SK-N-MC (cell line): ENCODE measurements around the gene CHMP6.

Experiments used
- EZH2 ChIP-seq: fragments of 200-600 bp; sonication (generic); IDR thresholded peaks from one replicate; pipeline ENCODE4 v1.6.1; 2017; ENCODE audit warnings: antibody characterized with exemption
- FOXP2 ChIP-seq: optimal IDR thresholded peaks from 2 replicates; pipeline ENCODE3; 2011; ENCODE audit warnings: mild to moderate bottlenecking, moderate library complexity; ENCODE audit not compliant: insufficient read depth; ENCODE audit errors: extremely low read length, control extremely low read depth
- POLR2AphosphoS5 ChIP-seq: IDR thresholded peaks from 2 replicates; pipeline ENCODE4 v1.6.1; 2012; ENCODE audit warnings: mild to moderate bottlenecking, low read depth, low read length, borderline replicate concordance

DNA sequence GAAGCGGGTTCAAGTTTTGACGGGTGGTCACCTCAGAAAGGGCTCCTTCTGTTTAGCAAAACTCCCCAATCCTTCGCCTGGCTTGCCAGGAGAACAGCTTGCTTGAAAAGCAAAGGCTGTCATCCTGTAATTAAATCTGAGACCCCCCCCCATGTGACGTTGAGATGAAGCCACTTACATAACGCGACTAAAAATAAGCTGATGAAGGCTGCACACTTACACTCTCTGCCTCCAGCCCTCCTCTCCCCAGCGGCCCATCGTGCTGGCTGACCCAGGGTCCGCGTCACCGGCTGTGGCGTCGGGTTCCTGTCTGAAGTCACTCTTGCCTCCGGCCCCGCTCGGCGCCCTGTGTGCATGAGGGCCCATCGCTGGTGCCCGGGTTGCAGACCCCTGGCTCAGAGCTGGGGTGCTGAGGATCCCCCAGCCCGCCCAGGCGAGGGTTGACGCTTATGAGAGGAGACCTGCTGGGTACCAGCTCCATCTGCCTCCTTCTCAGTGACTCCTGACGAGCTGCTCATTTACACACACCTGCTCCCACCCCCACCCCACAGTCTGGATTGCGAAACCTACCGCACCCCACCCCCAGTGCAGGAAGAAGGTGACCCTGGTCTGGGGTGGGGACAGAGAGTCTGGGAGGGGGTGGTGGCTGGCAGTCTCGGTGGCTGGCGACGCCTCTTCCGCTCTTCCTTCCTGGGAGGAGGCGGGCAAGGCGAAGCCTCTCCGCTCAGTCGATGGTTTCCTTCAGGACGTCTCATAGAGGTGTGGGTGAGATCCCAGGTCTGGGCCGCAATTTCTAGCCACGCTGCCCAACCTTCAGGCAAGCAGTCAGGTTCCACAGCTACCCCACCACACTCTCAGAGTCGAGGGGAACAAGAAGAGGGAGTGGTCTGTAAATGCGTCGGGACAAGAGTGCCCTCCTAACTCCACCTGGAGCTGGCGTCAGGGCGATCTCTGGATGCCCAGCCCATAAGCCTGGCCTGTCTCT is 40.2 kb downstream of the CHMP6 start:
- TF ChIP-seq EZH2: no peak
- no peak for TF ChIP-seq POLR2AphosphoS5
- no peak for TF ChIP-seq FOXP2
